HG03342 (cell line): ENCODE results near the gene ZNF638.
"Not testable (repeated sequence)": the region's sequence is repeated elsewhere in the genome, so short reads cannot be mapped to it uniquely, and the experiment has no call there.

ENCODE experiments used
- ATAC-seq: cut with Tn5 transposase; IDR thresholded peaks from one replicate; pipeline ENCODE4 v1.9.1; 2021; ENCODE audit warnings: mild to moderate bottlenecking, moderate library complexity; ENCODE audit not compliant: unreplicated experiment

The ZNF638 gene

DNA sequence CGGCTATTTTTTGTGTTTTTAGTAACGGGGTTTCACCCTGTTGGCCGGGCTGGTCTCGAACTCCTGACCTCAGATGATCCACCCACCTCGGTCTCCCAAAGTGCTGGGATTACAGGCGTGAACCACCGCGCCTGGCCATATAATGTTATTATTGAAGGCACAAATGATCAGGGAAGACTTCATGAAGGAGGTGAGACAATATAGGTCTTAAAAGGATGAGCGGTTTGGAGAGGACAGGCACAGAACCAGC lies 326 bp upstream of the ZNF638 start:
- not testable (repeated sequence) for ATAC-seq

GRCh38 chr2:71332435-71332796 lies 834 bp downstream of the ZNF638 start:
- no peak for ATAC-seq

DNA sequence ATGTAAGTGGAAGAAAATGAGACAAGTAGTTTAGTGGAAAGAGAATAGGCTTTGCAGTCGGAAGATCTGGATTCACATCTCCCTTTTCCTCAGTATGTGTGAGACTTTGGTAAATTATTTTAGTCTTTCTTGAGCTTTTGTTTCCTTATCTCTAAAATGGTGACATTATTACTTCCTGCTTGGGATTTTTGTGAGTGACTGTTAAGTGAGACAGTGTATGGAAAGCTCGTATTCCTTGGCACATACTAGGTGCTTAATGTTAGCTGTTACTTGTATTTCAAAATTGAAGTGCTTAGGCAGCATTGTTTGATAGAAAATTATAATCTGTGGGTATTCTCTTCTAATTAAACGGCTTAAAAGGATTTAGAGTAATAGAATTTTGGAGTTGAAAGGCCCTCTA lies 2.0 kb downstream of the ZNF638 start:
- ATAC-seq, result no peak

- ATAC-seq, result no peak
These were observed 4.8 kb downstream of the ZNF638 start for GRCh38 chr2:71336384-71336783.

DNA sequence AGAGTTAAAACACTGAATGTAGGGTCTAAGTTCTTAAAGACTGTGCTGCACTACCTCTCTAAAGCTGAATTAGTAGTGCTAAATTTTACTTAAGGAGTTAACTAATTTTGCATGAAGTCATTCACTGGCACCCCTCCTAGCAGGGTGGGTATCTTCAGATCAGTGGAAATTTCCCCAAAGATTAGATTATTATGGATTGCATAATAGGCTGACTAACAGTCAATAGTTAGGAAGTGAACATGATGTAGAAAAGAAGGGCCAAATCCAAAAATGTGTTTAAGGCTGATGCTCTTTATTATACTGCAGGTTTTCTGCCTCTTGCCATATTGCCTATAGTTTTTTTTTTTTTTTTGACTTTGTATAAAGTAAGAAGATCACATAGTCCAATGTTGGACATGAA lies 5.2 kb downstream of the ZNF638 start:
- no peak for ATAC-seq

DNA sequence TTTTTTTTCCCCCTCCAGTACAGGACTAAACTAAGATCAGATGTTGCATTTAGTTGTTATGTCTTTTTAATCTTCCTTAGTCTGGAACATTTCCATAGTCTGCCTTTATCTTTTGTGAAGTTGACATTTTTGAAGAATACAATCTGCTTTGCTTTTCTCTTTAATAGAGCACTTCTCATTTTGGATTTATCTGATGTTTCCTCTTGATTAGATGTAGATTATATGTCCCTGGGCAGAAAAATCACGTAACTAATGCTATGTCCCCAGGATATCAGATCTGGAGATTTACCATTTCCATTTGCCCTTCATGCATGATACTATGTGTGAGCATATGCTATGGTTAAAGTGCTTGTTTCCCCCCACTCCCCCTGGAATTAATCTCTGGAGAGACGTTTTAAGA lies 6.2 kb downstream of the ZNF638 start:
- ATAC-seq, result no peak

DNA sequence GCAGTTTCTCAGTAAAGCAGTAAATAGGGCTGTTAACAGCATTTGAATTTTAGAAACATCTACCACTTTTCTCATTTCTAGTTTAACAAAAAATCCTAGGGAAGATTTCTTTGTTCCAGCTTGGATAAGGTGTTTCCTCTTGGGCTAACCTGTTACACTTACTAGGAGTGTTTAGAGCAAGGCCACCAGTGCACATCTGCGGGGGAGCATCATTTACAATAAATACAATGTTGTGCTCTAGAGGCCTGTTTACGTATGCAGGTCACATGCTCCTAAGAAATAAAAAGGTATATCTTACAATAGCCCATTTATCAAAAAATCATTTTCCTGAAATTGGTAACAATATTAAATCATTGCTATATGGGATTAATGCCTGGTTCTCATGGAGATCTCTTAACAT lies 8.1 kb downstream of the ZNF638 start:
- no peak for ATAC-seq

GRCh38 chr2:71340176-71340575 lies 8.6 kb downstream of the ZNF638 start:
- no peak for ATAC-seq

DNA sequence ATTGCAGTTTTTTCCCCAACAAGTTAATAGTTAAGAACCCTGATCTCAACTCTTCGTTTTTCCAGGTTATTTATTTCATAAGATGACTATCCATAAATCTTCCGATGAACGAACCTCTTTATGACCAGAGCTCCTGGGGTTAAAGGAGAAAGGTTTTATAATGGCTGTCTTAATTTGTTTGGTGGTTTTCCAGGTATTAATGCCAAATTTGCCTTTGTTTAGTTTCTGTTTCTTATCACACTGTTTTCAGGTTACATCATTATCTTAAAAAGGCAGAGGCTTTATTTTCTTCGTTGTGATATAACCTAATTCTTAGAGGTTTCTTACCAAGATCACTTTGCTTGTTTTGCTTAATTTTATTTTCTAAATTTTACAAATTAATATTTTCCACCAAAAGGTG lies 10.1 kb downstream of the ZNF638 start:
- no peak for ATAC-seq

- no peak for ATAC-seq
These were observed 14.5 kb downstream of the ZNF638 start for GRCh38 chr2:71346065-71346464.

DNA sequence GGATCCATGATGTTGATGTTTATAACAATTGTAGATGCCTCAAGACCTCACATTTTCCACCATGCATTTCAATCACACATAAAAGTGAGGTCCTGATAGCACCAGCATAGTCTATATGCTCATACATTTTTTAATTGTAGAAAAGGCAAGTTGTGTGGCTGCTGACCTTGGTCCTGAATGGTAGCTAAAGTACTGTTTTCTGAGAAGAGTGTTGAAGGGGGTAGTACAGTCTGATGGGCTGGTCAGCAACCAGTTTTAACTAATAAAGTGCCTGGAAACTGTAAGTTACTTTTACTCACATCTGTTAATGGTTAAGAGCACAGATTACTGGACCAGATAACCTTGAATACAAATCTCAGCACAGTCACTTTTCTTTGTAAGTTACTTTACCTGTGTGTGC lies 15.9 kb downstream of the ZNF638 start:
- ATAC-seq, result no peak

- ATAC-seq, result no peak
These were observed 16.7 kb downstream of the ZNF638 start for GRCh38 chr2:71348302-71348701.

DNA sequence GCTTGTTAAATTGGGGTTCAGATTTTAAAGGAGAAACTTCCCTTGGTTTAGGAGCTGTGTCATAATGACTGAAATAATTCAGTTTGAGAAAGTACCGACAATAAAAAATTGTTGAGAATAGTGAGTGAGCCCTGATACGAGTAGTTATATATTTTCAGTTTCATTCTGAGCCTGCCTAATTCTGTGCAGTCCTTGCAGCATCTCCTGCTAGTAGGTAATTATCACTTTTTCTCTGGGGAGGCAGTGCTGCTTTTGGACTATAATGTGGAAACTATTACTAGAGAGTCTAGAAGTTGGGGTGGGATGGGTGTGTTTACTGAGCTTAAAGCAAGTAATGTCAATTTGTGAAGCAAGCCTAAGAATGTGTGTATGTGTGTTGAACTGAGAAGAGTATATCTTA lies 21.7 kb downstream of the ZNF638 start:
- peak; percentile 68 for ATAC-seq

- no peak for ATAC-seq
These were observed 27.5 kb downstream of the ZNF638 start for GRCh38 chr2:71358931-71359671.

GRCh38 chr2:71360434-71360975 lies 28.9 kb downstream of the ZNF638 start:
- ATAC-seq, result no peak

GRCh38 chr2:71361631-71362030 lies 30.0 kb downstream of the ZNF638 start:
- ATAC-seq, result no peak

DNA sequence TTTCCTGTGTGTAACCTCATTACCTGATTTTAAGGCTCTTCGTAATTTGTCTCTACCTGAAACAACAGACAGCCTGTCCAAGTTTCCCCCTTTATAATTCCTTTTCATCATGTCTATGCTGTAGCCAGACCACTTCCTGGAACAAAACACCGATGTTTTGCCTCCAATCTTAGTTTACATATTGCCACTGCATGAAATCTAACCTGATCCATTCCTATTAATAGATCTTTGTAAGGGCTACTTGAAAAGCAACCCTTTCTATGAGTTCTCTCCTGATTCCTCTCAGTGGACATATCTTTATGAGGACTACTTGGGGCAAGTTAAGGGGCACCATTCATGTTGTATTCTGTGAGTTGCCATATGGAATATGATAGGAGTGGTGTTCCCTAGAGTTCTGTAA lies 30.9 kb downstream of the ZNF638 start:
- ATAC-seq, result no peak

DNA sequence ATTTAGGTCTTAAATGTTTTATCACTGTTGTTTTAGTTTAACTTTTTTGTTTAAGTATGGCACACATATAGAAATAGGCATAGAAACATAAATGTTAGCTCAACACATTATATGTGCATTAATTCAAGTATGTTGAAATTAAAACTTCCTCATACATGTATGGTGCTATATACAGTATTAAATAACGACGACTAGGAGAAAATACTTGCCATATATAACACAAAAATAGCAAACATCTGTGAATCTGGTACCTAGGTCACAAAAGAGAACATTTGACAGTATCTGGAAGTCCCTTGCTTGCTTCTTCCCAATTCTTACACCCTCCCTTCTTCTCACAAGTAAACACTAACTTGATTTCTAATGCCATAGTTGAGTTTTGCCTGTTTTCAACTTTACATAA lies 38.4 kb downstream of the ZNF638 start:
- no peak for ATAC-seq

GRCh38 chr2:71372042-71372441 lies 40.5 kb downstream of the ZNF638 start:
- ATAC-seq, result no peak

DNA sequence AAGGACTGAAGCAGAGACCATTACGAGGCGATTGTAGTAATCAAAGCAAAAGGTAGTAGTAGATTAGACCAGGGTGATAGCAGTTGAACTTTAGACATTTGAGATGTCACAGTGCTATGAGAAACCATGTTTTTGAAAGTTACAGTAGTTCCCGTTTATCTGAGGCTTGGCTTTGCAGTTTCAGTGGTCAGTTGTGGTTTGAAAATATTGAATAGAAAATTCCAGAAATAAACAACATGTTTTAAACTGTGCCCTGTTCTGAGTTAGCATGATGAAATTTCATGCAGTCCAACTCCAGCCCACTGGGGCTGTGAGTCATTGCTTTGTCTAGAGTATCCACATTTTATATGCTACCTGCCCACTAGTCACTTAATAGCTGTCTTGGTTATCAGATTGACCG lies 47.5 kb downstream of the ZNF638 start:
- no peak for ATAC-seq

GRCh38 chr2:71380665-71381064 lies 49.1 kb downstream of the ZNF638 start:
- ATAC-seq, result no peak

DNA sequence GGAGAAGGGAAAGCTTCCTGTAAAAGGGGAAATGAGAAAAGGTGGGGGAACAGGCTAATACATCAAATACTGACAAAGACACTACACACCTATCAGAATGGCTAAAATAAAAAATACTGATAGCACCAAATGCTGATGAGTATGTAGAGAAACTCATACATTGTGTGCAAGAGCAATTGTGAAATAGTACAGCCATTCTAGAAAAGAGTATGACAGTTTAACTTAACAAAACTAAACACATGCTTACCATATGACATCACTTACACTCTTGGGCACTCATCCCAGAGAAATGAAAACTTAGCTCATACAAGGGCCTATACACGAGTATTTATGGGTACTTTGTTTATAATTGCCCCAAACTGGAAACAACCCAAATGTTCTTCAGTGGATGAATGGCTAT lies 53.4 kb downstream of the ZNF638 start:
- ATAC-seq, result no peak

- ATAC-seq, result no peak
These were observed 56.6 kb downstream of the ZNF638 start for GRCh38 chr2:71388214-71388613.
